ENCODE measurements around the gene ZNF575.

Gene ZNF575

GRCh38 chr19:43525836-43526771 is 6.9 kb upstream of the ZNF575 start (continued):
- TF ChIP-seq ZBTB7A (tag by site-specific recombination; IDR thresholded peaks at IDR 0.05; ENCODE audit: low read depth), result no peak
- no peak for TF ChIP-seq PRDM10 (tag by site-specific recombination; IDR thresholded peaks at IDR 0.05)
- TF ChIP-seq PRDM4 (tag by site-specific recombination; IDR thresholded peaks at IDR 0.05), result no peak
- TF ChIP-seq HOXA7 (CRISPR knock-in tag; IDR thresholded peaks at IDR 0.05; ENCODE audit: borderline replicate concordance), result no peak
- TF ChIP-seq ZBTB1 (tag by site-specific recombination; IDR thresholded peaks at IDR 0.05), result no peak
- TF ChIP-seq HIC1 (tag by site-specific recombination; IDR thresholded peaks at IDR 0.05), result 0 out of 2 replicates have a peak, but pooled peaks have one; percentile 22
- no peak for TF ChIP-seq ZNF423 (tag by site-specific recombination; IDR thresholded peaks at IDR 0.05)
- TF ChIP-seq ZBTB44 (tag by site-specific recombination; IDR thresholded peaks at IDR 0.05), result no peak
- no peak for TF ChIP-seq ZNF248 (tag by site-specific recombination; IDR thresholded peaks at IDR 0.05)
- TF ChIP-seq ZNF624 (tag by site-specific recombination; IDR thresholded peaks at IDR 0.05), result no peak
- TF ChIP-seq ZNF2 (tag by site-specific recombination; IDR thresholded peaks at IDR 0.05), result no peak
- no peak for TF ChIP-seq ZBTB8A (tag by site-specific recombination; IDR thresholded peaks at IDR 0.05)
- no peak for TF ChIP-seq ZNF560 (tag by site-specific recombination; IDR thresholded peaks at IDR 0.05; ENCODE audit: borderline replicate concordance)
- no peak for TF ChIP-seq OVOL3 (tag by site-specific recombination; IDR thresholded peaks at IDR 0.05)
- TF ChIP-seq ZNF530 (tag by site-specific recombination; IDR thresholded peaks at IDR 0.05; ENCODE audit: low read depth), result no peak
- no peak for TF ChIP-seq SCRT1 (tag by site-specific recombination; IDR thresholded peaks at IDR 0.05; ENCODE audit: borderline replicate concordance)
- TF ChIP-seq ZNF146 (tag by site-specific recombination; IDR thresholded peaks at IDR 0.05), result no peak
- TF ChIP-seq REPIN1 (tag by site-specific recombination; IDR thresholded peaks at IDR 0.05; ENCODE audit: low read depth), result no peak
- no peak for TF ChIP-seq ZNF585B (tag by site-specific recombination; IDR thresholded peaks at IDR 0.05)
- TF ChIP-seq ZNF704 (tag by site-specific recombination; IDR thresholded peaks at IDR 0.05), result no peak
- TF ChIP-seq ZNF221 (tag by site-specific recombination; IDR thresholded peaks at IDR 0.05; ENCODE audit: borderline replicate concordance), result no peak
- TF ChIP-seq ZNF449 (tag by site-specific recombination; IDR thresholded peaks at IDR 0.05), result no peak
- no peak for TF ChIP-seq ZNF184 (tag by site-specific recombination; IDR thresholded peaks at IDR 0.05)
- TF ChIP-seq GLI4 (tag by site-specific recombination; IDR thresholded peaks at IDR 0.05), result no peak
- TF ChIP-seq ZNF664 (tag by site-specific recombination; IDR thresholded peaks at IDR 0.05), result no peak
- TF ChIP-seq GLIS2 (tag by site-specific recombination; IDR thresholded peaks at IDR 0.05), result no peak
- TF ChIP-seq ZNF121 (tag by site-specific recombination; IDR thresholded peaks at IDR 0.05), result no peak

Data from HEK293 (cell line).